Measurements from ENCODE around the gene KISS1R. TPM values are rescaled to one million over a fixed set of nuclear protein-coding genes. Genes with fewer than 3 reads are reported as not detected.

The KISS1R gene
- total and polyA plus RNA-seq, 2 of the 4 experiments (the other 2 are of a cell fraction): not detected

GRCh38 chr19:927780-928401, 10.8 kb downstream of the KISS1R start (continued):
- no peak for TF ChIP-seq RAD21 (IDR thresholded peaks at IDR 0.05; ENCODE audit: low read length)

- no peak overlapping the region for H3K14ac ChIP-seq (replicated peaks; ENCODE audit: low read depth, low read length)
- peaks cover 35% of the 10 kb centered on the region for H3K36me3 ChIP-seq (ENCODE audit: control insufficient read depth, insufficient read depth, low read length)
- no peak overlapping the region for H4K91ac ChIP-seq (ENCODE audit: insufficient read depth, low read depth, low read length)
- peak; percentile 69 for TF ChIP-seq CEBPB (IDR thresholded peaks at IDR 0.05; ENCODE audit: low read depth, low read length)
- TF ChIP-seq SMC3 (IDR thresholded peaks at IDR 0.05; ENCODE audit: low read depth, low read length): no peak
- no peak overlapping the region for H3K18ac ChIP-seq (ENCODE audit: low read depth, low read length)
- dilution Hi-C loops (cut with HindIII; ENCODE audit: low sequenced_read_pairs, unreplicated experiment): no loop called here
- peaks cover 8 to 49% of the 10 kb centered on the region in 2 experiments for H3K79me1 ChIP-seq (ENCODE audit: low read depth in 1 of 2, low read length in 2 of 2)
- no peak overlapping the region for H2BK120ac ChIP-seq (ENCODE audit: low read depth, low read length)
- peak overlapping the region; percentile 67; the same call in 1 of the 2 replicates for H2AK5ac ChIP-seq (ENCODE audit: low read depth, low read length)
- DNase-seq (no peak), ATAC-seq (ENCODE audit: low read depth) (no peak)
- intact Hi-C loops (cut with micrococcal nuclease): no loop called here
- H4K5ac ChIP-seq (ENCODE audit: low read depth, low read length): no peak overlapping the region
- no peaks in the 10 kb centered on the region for H3K9me3 ChIP-seq (ENCODE audit: control insufficient read depth, insufficient read depth, low read length)
- ChIA-PET POLR2A (ENCODE audit: unreplicated experiment) (no interaction called here), CTCF (interaction anchor here (0.6 kb wide), 1 partner anchor 472 kb away, joined by 3 read pairs; no protein-coding TSS in a partner anchor)
- BruUV-seq (replicated peaks): no TSS peak
- no peak overlapping the region for H4K8ac ChIP-seq (ENCODE audit: low read depth in 2 of 2, low read length in 2 of 2)
- H2BK20ac ChIP-seq (ENCODE audit: low read depth, low read length): no peak overlapping the region
- H2BK5ac ChIP-seq (ENCODE audit: low read depth, low read length, poor library complexity, severe bottlenecking): no peak overlapping the region
- H3K27ac ChIP-seq (ENCODE audit: insufficient read depth, low read length): no peak overlapping the region; the same call in 1 of the 2 replicates
- peak overlapping the region; percentile 77 for H2AK9ac ChIP-seq (replicated peaks; ENCODE audit: low read depth, low read length, poor library complexity)
- H2BK15ac ChIP-seq (ENCODE audit: low read depth, low read length): no peak overlapping the region
- H4K20me1 ChIP-seq (ENCODE audit: insufficient read depth, low read length): peaks cover 15% of the 10 kb centered on the region
- no peaks in the 10 kb centered on the region; the same call in 1 of the 2 replicates for H3K9me1 ChIP-seq (ENCODE audit: insufficient read depth, low read length)
- H3K4me1 ChIP-seq (ENCODE audit: control insufficient read depth, insufficient read depth, low read length): peaks cover 18% of the 10 kb centered on the region
- H3K23ac ChIP-seq (ENCODE audit: low read depth, low read length): no peak overlapping the region
- peak overlapping the region; percentile 7; the same call in 1 of the 2 replicates for H3K4me2 ChIP-seq (ENCODE audit: low read depth, low read length)
- H2AFZ ChIP-seq (replicated peaks; ENCODE audit: low read length, poor library complexity): peak overlapping the region; percentile 49
- no CpG with 5 or more reads among the region's 18 CpGs for WGBS, 2 experiments (ENCODE audit: extremely low coverage in 2 of 2, insufficient read length in 1 of 2)
- H3K27me3 ChIP-seq (ENCODE audit: control insufficient read depth, insufficient read depth, low read length): no peaks in the 10 kb centered on the region
- H3K9ac ChIP-seq (ENCODE audit: low read depth, low read length): no peak overlapping the region
- in situ Hi-C loops (cut with MboI; ENCODE audit: low sequenced_read_pairs): no loop called here
- H3K4me3 ChIP-seq (ENCODE audit: insufficient read depth, low read depth, low read length): no peak overlapping the region
- no peak overlapping the region for H3K56ac ChIP-seq (ENCODE audit: extremely low read depth, insufficient read depth, low read length)
- no peak overlapping the region for H3K4ac ChIP-seq (ENCODE audit: low read depth, low read length)
Measured at GRCh38 chr19:928471-929202, 11.5 kb downstream of the KISS1R start.

Data from IMR-90 (cell line).